OCI-LY3 (cell line): ENCODE measurements around the gene SETD7.

Source experiments
- H2AFZ ChIP-seq: fragments of 200-600, 300-600 bp; shearing (Covaris generic); 2 replicates; pipeline ENCODE4 v1.6.0; 2014; ENCODE audit warnings: antibody characterized with exemption, low read depth, low read length
- H3K27ac ChIP-seq: fragments of 200-600, 300-600 bp; sonication (generic); 2 replicates; pipeline ENCODE4 v1.5.1; 2014; ENCODE audit warnings: mild to moderate bottlenecking, low read length, moderate library complexity, mixed read lengths
- H3K27me3 ChIP-seq: fragments of 200-600, 300-600 bp; sonication (generic); 2 replicates; pipeline ENCODE4 v1.6.1; 2014; ENCODE audit warnings: low read depth, low read length, mixed read lengths
- H3K36me3 ChIP-seq: fragments of 200-600, 300-600 bp; sonication (generic); replicated peaks from 2 replicates; pipeline ENCODE3; 2014; ENCODE audit warnings: low read depth, low read length, mixed read lengths
- H3K4me1 ChIP-seq: fragments of 300-600, 200-600 bp; sonication (generic); 2 replicates; pipeline ENCODE4 v1.6.1; 2014; ENCODE audit warnings: low read length, mixed read lengths
- H3K4me2 ChIP-seq: fragments of 200-600, 300-600 bp; sonication (generic); 2 replicates; pipeline ENCODE4 v1.6.1; 2014; ENCODE audit warnings: low read length, mixed read lengths
- H3K4me3 ChIP-seq: fragments of 300-600, 200-600 bp; sonication (generic); 2 replicates; pipeline ENCODE4 v1.5.1; 2014; ENCODE audit warnings: antibody characterized with exemption, mild to moderate bottlenecking, low read length, moderate library complexity
- H3K79me2 ChIP-seq: fragments of 300-600, 200-600 bp; shearing (Covaris generic); 2 replicates; pipeline ENCODE4 v1.6.1; 2014; ENCODE audit warnings: mild to moderate bottlenecking, low read length, mixed read lengths
- H3K9ac ChIP-seq: fragments of 300-600, 200-600 bp; shearing (Covaris generic); 2 replicates; pipeline ENCODE4 v1.6.0; 2014; ENCODE audit warnings: mild to moderate bottlenecking, low read length, moderate library complexity
- H3K9me3 ChIP-seq: fragments of 200-600, 300-600 bp; shearing (Covaris generic); 2 replicates; pipeline ENCODE4 v1.6.1; 2014; ENCODE audit warnings: low read length, mixed read lengths; ENCODE audit not compliant: insufficient read depth
- H4K20me1 ChIP-seq: fragments of 200-600, 300-600 bp; sonication (generic); 2 replicates; pipeline ENCODE4 v1.6.1; 2016; ENCODE audit warnings: low read length, mixed read lengths; ENCODE audit not compliant: insufficient read depth
- EZH2phosphoT487 ChIP-seq: fragments of 200-600 bp; shearing (Covaris generic); IDR thresholded peaks from 2 replicates; pipeline ENCODE4 v1.6.1; 2018; ENCODE audit warnings: antibody characterized with exemption, mixed run types, low read depth
- TF ChIP-seq, protein P1 (sequence below): fragments of 200-600, 300-600 bp; sonication (generic); IDR thresholded peaks from 2 replicates; pipeline ENCODE4 v1.5.1; 2014; ENCODE audit warnings: antibody characterized with exemption, low read length, low read depth

The SETD7 gene

DNA sequence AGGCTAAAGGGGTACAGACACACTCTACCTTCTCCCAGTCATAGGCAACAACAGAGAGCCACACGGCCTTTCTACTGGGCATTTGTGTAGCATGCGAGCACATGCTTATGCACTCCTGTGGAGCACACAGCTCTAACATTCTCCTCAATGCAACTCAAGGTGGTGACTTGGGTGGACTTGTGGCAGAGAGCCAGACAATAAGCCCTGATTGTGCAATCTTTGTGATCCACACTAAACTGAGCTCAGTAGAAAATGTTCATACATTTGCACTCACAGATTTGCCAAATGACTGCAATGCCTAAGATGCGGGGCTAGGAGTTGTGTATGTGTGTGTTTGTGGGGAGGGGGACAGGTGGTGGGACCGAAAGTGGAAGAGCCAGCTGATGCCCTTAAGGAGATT, 31.4 kb upstream of the SETD7 start:
- no peaks in the 10 kb centered on the region for H4K20me1 ChIP-seq

DNA sequence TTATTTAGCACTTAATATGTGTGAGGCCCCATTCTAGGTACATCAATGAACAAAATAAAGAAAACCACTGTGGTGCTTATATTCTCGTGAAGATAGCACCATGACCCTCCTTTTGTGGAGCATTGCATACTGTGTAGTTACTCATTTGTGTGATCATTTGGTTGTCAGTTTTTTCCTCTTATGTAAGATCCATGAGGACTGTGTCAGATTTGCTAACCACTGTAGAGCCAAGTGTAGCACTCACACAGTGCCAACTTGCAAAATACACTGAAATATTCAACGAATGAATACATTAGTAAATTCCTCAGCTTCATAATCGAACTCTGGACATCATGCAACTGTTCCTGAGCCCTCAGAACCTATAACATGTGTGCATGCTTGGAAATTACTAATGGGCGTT, 29.5 kb upstream of the SETD7 start:
- Histone ChIP-seq H2AFZ (no peak overlapping the region), H3K9ac (no peak overlapping the region), H3K27ac (no peak overlapping the region), H3K4me1 (no peaks in the 10 kb centered on the region), H4K20me1 (no peaks in the 10 kb centered on the region), H3K4me2 (no peak overlapping the region), H3K4me3 (no peak overlapping the region), H3K9me3 (no peaks in the 10 kb centered on the region), H3K79me2 (no peaks in the 10 kb centered on the region), H3K36me3 (no peaks in the 10 kb centered on the region), H3K27me3 (no peaks in the 10 kb centered on the region)
- no peak for TF ChIP-seq EZH2phosphoT487
- TF ChIP-seq, protein P1, sequence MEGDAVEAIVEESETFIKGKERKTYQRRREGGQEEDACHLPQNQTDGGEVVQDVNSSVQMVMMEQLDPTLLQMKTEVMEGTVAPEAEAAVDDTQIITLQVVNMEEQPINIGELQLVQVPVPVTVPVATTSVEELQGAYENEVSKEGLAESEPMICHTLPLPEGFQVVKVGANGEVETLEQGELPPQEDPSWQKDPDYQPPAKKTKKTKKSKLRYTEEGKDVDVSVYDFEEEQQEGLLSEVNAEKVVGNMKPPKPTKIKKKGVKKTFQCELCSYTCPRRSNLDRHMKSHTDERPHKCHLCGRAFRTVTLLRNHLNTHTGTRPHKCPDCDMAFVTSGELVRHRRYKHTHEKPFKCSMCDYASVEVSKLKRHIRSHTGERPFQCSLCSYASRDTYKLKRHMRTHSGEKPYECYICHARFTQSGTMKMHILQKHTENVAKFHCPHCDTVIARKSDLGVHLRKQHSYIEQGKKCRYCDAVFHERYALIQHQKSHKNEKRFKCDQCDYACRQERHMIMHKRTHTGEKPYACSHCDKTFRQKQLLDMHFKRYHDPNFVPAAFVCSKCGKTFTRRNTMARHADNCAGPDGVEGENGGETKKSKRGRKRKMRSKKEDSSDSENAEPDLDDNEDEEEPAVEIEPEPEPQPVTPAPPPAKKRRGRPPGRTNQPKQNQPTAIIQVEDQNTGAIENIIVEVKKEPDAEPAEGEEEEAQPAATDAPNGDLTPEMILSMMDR: no peak

More for the DNA sequence above, 31.4 kb upstream of the SETD7 start:
- H3K79me2 ChIP-seq: no peaks in the 10 kb centered on the region
- H2AFZ ChIP-seq: no peak overlapping the region
- H3K4me3 ChIP-seq: no peak overlapping the region
- H3K36me3 ChIP-seq: no peaks in the 10 kb centered on the region
- no peaks in the 10 kb centered on the region for H3K9me3 ChIP-seq
- H3K27ac ChIP-seq: no peak overlapping the region
- H3K9ac ChIP-seq: no peak overlapping the region
- no peaks in the 10 kb centered on the region for H3K27me3 ChIP-seq
- H3K4me1 ChIP-seq: no peaks in the 10 kb centered on the region
- TF ChIP-seq, protein P1: no peak
- no peak for TF ChIP-seq EZH2phosphoT487
- no peak overlapping the region for H3K4me2 ChIP-seq

DNA sequence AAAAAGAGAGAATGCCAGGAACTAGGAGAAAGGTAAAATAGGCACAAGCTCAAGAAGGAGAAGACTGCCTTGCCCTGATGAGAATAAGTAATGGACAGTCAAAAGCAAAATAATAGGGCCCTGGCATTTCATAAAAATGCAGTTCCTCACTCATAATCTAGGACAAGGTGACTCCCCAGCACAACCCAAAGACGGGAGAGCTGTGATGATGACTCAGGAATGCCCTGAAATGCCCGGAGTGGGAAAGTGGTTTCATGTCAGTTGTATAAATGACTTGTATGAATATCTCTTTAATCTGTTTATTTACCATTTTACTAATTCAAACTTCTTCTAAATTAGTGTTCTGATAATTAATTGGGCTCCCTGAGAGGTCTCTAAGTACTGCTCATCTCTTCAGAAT, 28.8 kb upstream of the SETD7 start:
- Histone ChIP-seq H2AFZ (no peak overlapping the region), H3K4me2 (no peak overlapping the region), H3K4me3 (no peak overlapping the region), H3K9me3 (no peaks in the 10 kb centered on the region), H3K79me2 (no peaks in the 10 kb centered on the region), H3K4me1 (no peaks in the 10 kb centered on the region), H4K20me1 (no peaks in the 10 kb centered on the region), H3K27ac (no peak overlapping the region), H3K9ac (no peak overlapping the region), H3K27me3 (no peaks in the 10 kb centered on the region), H3K36me3 (no peaks in the 10 kb centered on the region)
- no peak for TF ChIP-seq EZH2phosphoT487
- TF ChIP-seq, protein P1: no peak

DNA sequence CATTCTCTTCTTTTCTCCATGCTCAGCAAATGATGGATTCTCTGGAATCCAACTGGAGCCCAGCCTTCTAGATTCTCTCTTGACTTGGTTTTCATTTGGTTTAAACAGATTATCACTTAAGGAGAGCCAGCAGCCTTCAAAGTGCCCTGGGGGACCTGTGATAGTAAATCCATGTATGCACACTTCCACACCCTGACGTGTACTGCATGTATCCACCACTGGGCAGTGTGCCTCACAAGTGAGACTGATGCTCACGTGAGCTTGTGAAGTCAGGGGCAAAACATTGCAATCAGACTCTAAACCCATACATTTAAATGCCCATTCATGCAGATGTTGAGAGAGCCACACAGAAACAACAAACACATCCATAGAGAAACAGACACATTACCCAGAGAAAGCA, 28.0 kb upstream of the SETD7 start:
- Histone ChIP-seq H3K27me3 (no peaks in the 10 kb centered on the region), H4K20me1 (no peaks in the 10 kb centered on the region), H3K4me1 (no peaks in the 10 kb centered on the region), H3K9me3 (no peaks in the 10 kb centered on the region), H3K79me2 (no peaks in the 10 kb centered on the region), H3K27ac (no peak overlapping the region), H3K4me2 (no peak overlapping the region), H3K9ac (no peak overlapping the region), H2AFZ (no peak overlapping the region), H3K36me3 (no peaks in the 10 kb centered on the region), H3K4me3 (no peak overlapping the region)
- TF ChIP-seq EZH2phosphoT487: no peak
- TF ChIP-seq, protein P1: no peak
